Lung (tissue), 12 donors: ENCODE data around the gene KCNQ4. TPM values are rescaled to one million over a fixed set of nuclear protein-coding genes. Genes with fewer than 3 reads are reported as not detected.

Source experiments
- ATAC-seq: fragments of 200-7000 bp; cut with Tn5 transposase; one replicate; pipeline ENCODE4 v1.9.1; 2020; ENCODE audit warnings: moderate number of reproducible peaks; ENCODE audit not compliant: insufficient read depth, low FRiP score
- DNase-seq, 3 donors: peaks; one replicate each; pipeline ENCODE4 v3.0.0-alpha.2; 2013 to 2017
- H3K27ac ChIP-seq, 2 donors: one replicate each; pipeline ENCODE4 v1.5.1; 2013; ENCODE audit warnings: mild to moderate bottlenecking in 2 of 2, moderate library complexity in 2 of 2, control low read depth in 1 of 2, inconsistent platforms in 1 of 2, low read depth in 1 of 2, low read length in 1 of 2
- H3K27me3 ChIP-seq, 3 donors: one replicate each; pipeline ENCODE4 v1.5.1; 2013; ENCODE audit warnings: low read length in 2 of 3; ENCODE audit not compliant: control insufficient read depth in 3 of 3, insufficient read depth in 3 of 3
- H3K36me3 ChIP-seq, 4 donors: one replicate each; pipeline ENCODE4 v1.5.1; 2013; ENCODE audit warnings: low read length in 4 of 4, mild to moderate bottlenecking in 1 of 4, moderate library complexity in 1 of 4; ENCODE audit not compliant: control insufficient read depth in 4 of 4, insufficient read depth in 4 of 4
- H3K4me1 ChIP-seq, 5 donors: one replicate each; pipeline ENCODE4 v1.5.1; 2013; ENCODE audit warnings: low read length in 5 of 5, mild to moderate bottlenecking in 2 of 5, moderate library complexity in 1 of 5; ENCODE audit not compliant: control insufficient read depth in 5 of 5, insufficient read depth in 5 of 5
- H3K4me3 ChIP-seq: one replicate; pipeline ENCODE4 v1.5.1; 2013; ENCODE audit warnings: mild to moderate bottlenecking, control low read depth, moderate library complexity
- H3K9ac ChIP-seq, 2 donors: one replicate each; pipeline ENCODE4 v1.5.1; 2013; ENCODE audit warnings: low read length in 2 of 2, control low read depth in 1 of 2; ENCODE audit not compliant: insufficient read depth in 1 of 2
- H3K9me3 ChIP-seq, 4 donors: one replicate each; pipeline ENCODE4 v1.5.1; 2013; ENCODE audit warnings: low read length in 3 of 4, mild to moderate bottlenecking in 1 of 4, moderate library complexity in 1 of 4; ENCODE audit not compliant: control insufficient read depth in 4 of 4, insufficient read depth in 3 of 4
- WGBS, 2 donors: extraction: QIAGEN DNeasy Blood & Tissue Kit; methylation state at CpG; one replicate each; pipeline ENCODE4 v1.1.7; 2013; 5-methylcytosine and 5-hydroxymethylcytosine counted together
- polyA plus RNA-seq, 2 donors: library from polyadenylated mRNA; stranded (reverse); fragments of 200-250 nt; gene quantifications; one replicate each; pipeline ENCODE4 v1.2.1, GENCODE V29; 2013
- total RNA-seq, 2 donors: library from RNA; depleted of rRNA in 1 of 2; stranded (reverse); fragments of >200 nt in 1 of 2; gene quantifications; one replicate each; pipeline ENCODE4 v1.2.1, GENCODE V29; 2014 to 2021
- TF ChIP-seq, protein P1 (sequence below): IDR thresholded peaks from 2 replicates; pipeline ENCODE4 v1.5.1; 2012; ENCODE audit warnings: mild to moderate bottlenecking; ENCODE audit errors: control extremely low read depth, extremely low read depth
- donor health status: control.
- donor health status: control.
- donor health status: Bipolar disorder and iron deficiency.
- donor health status: healthy.
- donor health status: DM: yes; HTN: yes; CAD: no.

KCNQ4 gene
- total and polyA plus RNA-seq, 4 donors, result 0.54 to 0.98 (median 0.59) TPM

DNA sequence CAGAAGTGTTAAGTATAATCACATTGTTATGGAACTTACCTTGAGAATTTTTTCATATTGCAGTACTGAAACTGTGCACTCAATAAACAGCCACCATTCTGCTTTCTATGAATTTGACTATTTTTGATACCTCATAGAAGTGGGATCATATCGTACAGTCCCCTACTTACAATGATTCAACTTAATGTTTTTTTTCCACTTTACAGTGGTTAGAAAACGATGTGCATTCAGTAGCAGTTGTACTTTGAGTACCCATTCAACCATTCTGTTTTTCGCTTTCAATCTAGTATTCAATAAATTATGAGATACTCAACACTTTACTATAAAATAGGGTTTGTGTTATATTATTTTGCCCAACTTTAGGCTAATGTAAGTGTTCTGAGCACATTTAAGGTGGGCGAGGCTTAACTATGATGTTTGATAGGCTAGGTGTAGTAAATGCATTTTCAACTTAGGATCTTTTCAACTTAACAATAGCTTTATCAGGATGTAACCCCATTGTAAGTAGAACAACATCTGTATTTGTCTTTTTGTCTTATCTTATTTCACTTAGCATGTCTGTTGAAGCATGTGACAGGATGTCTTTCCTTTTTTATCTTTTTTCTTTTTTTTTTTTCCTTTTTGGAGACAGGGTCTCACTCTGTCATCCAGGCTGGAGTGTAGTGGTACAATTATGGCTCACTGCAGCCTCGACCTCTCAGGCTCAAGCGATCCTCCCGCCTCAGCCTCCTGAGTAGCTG lies 42.4 kb upstream of the KCNQ4 start:
- H3K4me1 ChIP-seq, result peaks cover 0 to 38% (median 5%) of the 10 kb centered on the region in 5 donors
- peak overlapping the region in 1 of 2 donors; percentile 74 for H3K27ac ChIP-seq
- H3K4me3 ChIP-seq, result no peak overlapping the region
- H3K36me3 ChIP-seq, result peaks cover 10 to 30% (median 18%) of the 10 kb centered on the region in 4 donors
- DNase-seq, result no peak
- H3K9me3 ChIP-seq, result no peaks in the 10 kb centered on the region
- no peaks in the 10 kb centered on the region for H3K27me3 ChIP-seq
- 94 to 95% methylated on average over 7 of the region's 7 CpGs for WGBS, 2 donors
- no peak for ATAC-seq
- TF ChIP-seq, protein P1, sequence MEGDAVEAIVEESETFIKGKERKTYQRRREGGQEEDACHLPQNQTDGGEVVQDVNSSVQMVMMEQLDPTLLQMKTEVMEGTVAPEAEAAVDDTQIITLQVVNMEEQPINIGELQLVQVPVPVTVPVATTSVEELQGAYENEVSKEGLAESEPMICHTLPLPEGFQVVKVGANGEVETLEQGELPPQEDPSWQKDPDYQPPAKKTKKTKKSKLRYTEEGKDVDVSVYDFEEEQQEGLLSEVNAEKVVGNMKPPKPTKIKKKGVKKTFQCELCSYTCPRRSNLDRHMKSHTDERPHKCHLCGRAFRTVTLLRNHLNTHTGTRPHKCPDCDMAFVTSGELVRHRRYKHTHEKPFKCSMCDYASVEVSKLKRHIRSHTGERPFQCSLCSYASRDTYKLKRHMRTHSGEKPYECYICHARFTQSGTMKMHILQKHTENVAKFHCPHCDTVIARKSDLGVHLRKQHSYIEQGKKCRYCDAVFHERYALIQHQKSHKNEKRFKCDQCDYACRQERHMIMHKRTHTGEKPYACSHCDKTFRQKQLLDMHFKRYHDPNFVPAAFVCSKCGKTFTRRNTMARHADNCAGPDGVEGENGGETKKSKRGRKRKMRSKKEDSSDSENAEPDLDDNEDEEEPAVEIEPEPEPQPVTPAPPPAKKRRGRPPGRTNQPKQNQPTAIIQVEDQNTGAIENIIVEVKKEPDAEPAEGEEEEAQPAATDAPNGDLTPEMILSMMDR, result no peak
- no peak overlapping the region for H3K9ac ChIP-seq

DNA sequence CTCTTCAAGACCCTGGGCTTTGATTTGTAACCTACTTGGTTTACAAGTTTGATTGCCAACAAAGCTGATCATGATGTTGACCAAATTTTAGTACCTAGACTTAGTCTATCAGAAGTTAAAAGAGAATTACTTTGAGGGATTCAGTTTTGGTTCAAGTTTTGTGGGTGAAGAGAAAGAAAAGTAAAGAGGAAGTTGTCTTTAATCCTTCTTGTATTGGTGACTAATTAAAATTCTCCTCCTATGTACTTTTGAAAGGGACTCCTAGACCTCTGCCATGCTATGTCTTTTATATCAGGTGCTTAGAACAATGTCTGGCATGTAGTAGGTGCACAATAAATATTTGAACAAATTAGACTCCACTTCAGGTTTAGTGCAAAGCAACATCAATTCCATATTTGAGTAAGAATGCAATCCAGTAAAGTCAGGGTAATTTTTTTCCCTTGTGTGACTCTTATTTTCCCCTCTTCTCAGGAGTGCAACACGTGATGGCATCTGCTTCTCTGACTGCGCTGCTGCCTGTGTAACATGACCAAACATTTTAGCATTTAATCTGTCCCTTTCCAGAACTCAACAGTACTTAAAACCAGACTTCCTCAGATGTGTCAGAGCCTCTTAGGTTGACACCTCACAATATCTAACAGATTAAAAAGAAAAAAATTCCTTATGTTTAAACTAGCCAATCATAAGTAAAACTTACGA lies 41.1 kb upstream of the KCNQ4 start:
- DNase-seq, result peak in 1 of 3 donors; percentile 29
- no peak overlapping the region for H3K9ac ChIP-seq

DNA sequence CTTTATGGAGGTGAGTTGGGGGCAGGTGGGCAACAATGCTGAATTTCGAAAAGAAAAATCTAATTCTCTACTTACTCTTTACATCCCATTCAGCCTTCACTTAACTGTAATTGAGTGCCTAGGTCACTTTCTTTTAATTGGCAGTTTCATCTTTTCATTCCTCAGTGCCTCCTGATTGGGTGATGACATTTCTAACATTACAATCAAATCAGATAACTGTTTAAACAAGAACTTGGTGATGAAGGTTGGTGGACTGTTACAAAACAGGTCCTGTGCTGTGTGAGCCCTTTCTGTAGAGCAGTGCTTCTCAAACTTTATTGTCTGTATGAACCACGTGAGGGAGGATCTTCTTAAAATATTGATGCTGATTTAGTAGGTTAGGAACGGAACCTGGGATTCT lies 40.1 kb upstream of the KCNQ4 start:
- no peak overlapping the region for H3K4me3 ChIP-seq
- peaks cover 0 to 38% (median 5%) of the 10 kb centered on the region in 5 donors for H3K4me1 ChIP-seq
- peak overlapping the region in 1 of 2 donors; percentile 84 for H3K27ac ChIP-seq
- H3K9me3 ChIP-seq, result no peaks in the 10 kb centered on the region
- no peak for DNase-seq
- H3K27me3 ChIP-seq, result no peaks in the 10 kb centered on the region
- ATAC-seq, result no peak
- WGBS, 2 donors, result 93 to 95% methylated on average over 3 of the region's 3 CpGs
- H3K36me3 ChIP-seq, result peaks cover 15 to 30% (median 21%) of the 10 kb centered on the region in 4 donors
- H3K9ac ChIP-seq, result no peak overlapping the region
- TF ChIP-seq, protein P1, result no peak

More for the DNA sequence above, 41.1 kb upstream of the KCNQ4 start:
- WGBS, 2 donors, result 71 to 86% methylated on average over 3 of the region's 3 CpGs
- Histone ChIP-seq H3K9me3 (no peaks in the 10 kb centered on the region), H3K4me3 (no peak overlapping the region), H3K27ac (peak overlapping the region in 1 of 2 donors; percentile 84), H3K36me3 (peaks cover 11 to 30% (median 18%) of the 10 kb centered on the region in 4 donors), H3K27me3 (no peaks in the 10 kb centered on the region), H3K4me1 (peaks cover 0 to 38% (median 5%) of the 10 kb centered on the region in 5 donors)
- ATAC-seq, result peak; percentile 41
- TF ChIP-seq, protein P1, result no peak
